ENCODE measurements around the gene GPR68. TPM values are rescaled to one million over a fixed set of nuclear protein-coding genes. Genes with fewer than 3 reads are reported as not detected.

Gene GPR68
- total RNA-seq, 2 experiments from 2014 or later: 0.13 to 0.84 TPM

- H3K4me3 ChIP-seq (ENCODE audit: low read depth, low read length, poor library complexity, severe bottlenecking): no peak overlapping the region
- no TSS peak for BruUV-seq (replicated peaks)
- no peak for DNase-seq (ENCODE audit: low spot score)
- H3K36me3 ChIP-seq (ENCODE audit: insufficient read depth, low read length): peaks cover 12% of the 10 kb centered on the region
- H3K27ac ChIP-seq (ENCODE audit: low read depth, low read length, poor library complexity, severe bottlenecking): no peak overlapping the region
- no peaks in the 10 kb centered on the region for H3K9me2 ChIP-seq (ENCODE audit: insufficient read depth, low read length)
- TF ChIP-seq CTCF (conservative IDR thresholded peaks at IDR 0.05; ENCODE audit: low read length) (no peak), EZH2phosphoT487 (IDR thresholded peaks at IDR 0.05; ENCODE audit: borderline replicate concordance, low read depth, low read length) (no peak)
- peaks cover 12% of the 10 kb centered on the region for H3K9me3 ChIP-seq (ENCODE audit: low read length)
- no peak overlapping the region for H2AFZ ChIP-seq (ENCODE audit: low read length)
- ChIA-PET POLR2A (no interaction called here), CTCF (ENCODE audit: unreplicated experiment) (no interaction called here)
- no peaks in the 10 kb centered on the region for H4K20me1 ChIP-seq (ENCODE audit: insufficient read depth, low read length)
- H3K79me2 ChIP-seq (ENCODE audit: insufficient read depth, low read depth, low read length): no peaks in the 10 kb centered on the region
- no peak overlapping the region for H3K4me2 ChIP-seq (ENCODE audit: low read length)
- H3K4me1 ChIP-seq (ENCODE audit: insufficient read depth, low read length, poor library complexity, severe bottlenecking): peaks cover 9% of the 10 kb centered on the region
- intact Hi-C loops (cut with micrococcal nuclease; ENCODE audit: unreplicated experiment): no loop called here
These were observed 9.8 kb downstream of the GPR68 start for GRCh38 chr14:91234791-91235114.

- no TSS peak for BruUV-seq (replicated peaks)
- ChIA-PET CTCF (ENCODE audit: unreplicated experiment) (no interaction called here), POLR2A (no interaction called here)
- TF ChIP-seq EZH2phosphoT487 (IDR thresholded peaks at IDR 0.05; ENCODE audit: borderline replicate concordance, low read depth, low read length) (no peak), CTCF (conservative IDR thresholded peaks at IDR 0.05; ENCODE audit: low read length) (no peak)
- Histone ChIP-seq H3K9me3 (ENCODE audit: low read length) (peaks cover 12% of the 10 kb centered on the region), H3K9me2 (ENCODE audit: insufficient read depth, low read length) (no peaks in the 10 kb centered on the region), H3K4me1 (ENCODE audit: insufficient read depth, low read length, poor library complexity, severe bottlenecking) (peaks cover 15% of the 10 kb centered on the region), H4K20me1 (ENCODE audit: insufficient read depth, low read length) (no peaks in the 10 kb centered on the region), H2AFZ (ENCODE audit: low read length) (no peak overlapping the region), H3K4me2 (ENCODE audit: low read length) (no peak overlapping the region), H3K4me3 (ENCODE audit: low read depth, low read length, poor library complexity, severe bottlenecking) (no peak overlapping the region), H3K36me3 (ENCODE audit: insufficient read depth, low read length) (peaks cover 12% of the 10 kb centered on the region), H3K27ac (ENCODE audit: low read depth, low read length, poor library complexity, severe bottlenecking) (no peak overlapping the region), H3K79me2 (ENCODE audit: insufficient read depth, low read depth, low read length) (no peaks in the 10 kb centered on the region)
- DNase-seq (ENCODE audit: low spot score): no peak
- intact Hi-C loops (cut with micrococcal nuclease; ENCODE audit: unreplicated experiment): no loop called here
These were observed 10.3 kb downstream of the GPR68 start for GRCh38 chr14:91233936-91234790.

GRCh38 chr14:91232603-91233002 is 11.9 kb downstream of the GPR68 start:
- Histone ChIP-seq H3K4me1 (ENCODE audit: insufficient read depth, low read length, poor library complexity, severe bottlenecking) (peaks cover 31% of the 10 kb centered on the region), H3K79me2 (ENCODE audit: insufficient read depth, low read depth, low read length) (no peaks in the 10 kb centered on the region), H3K9me2 (ENCODE audit: insufficient read depth, low read length) (no peaks in the 10 kb centered on the region), H3K4me3 (ENCODE audit: low read depth, low read length, poor library complexity, severe bottlenecking) (no peak overlapping the region), H3K36me3 (ENCODE audit: insufficient read depth, low read length) (peaks cover 12% of the 10 kb centered on the region), H3K27ac (ENCODE audit: low read depth, low read length, poor library complexity, severe bottlenecking) (no peak overlapping the region), H3K4me2 (ENCODE audit: low read length) (no peak overlapping the region), H3K9me3 (ENCODE audit: low read length) (peaks cover 12% of the 10 kb centered on the region), H4K20me1 (ENCODE audit: insufficient read depth, low read length) (no peaks in the 10 kb centered on the region), H2AFZ (ENCODE audit: low read length) (no peak overlapping the region)
- BruUV-seq (replicated peaks): no TSS peak
- CTCF ChIA-PET (ENCODE audit: unreplicated experiment): no interaction called here
- DNase-seq (ENCODE audit: low spot score): no peak
- TF ChIP-seq CTCF (conservative IDR thresholded peaks at IDR 0.05; ENCODE audit: low read length) (no peak), EZH2phosphoT487 (IDR thresholded peaks at IDR 0.05; ENCODE audit: borderline replicate concordance, low read depth, low read length) (no peak)
- intact Hi-C loops (cut with micrococcal nuclease; ENCODE audit: unreplicated experiment): no loop called here
- POLR2A ChIA-PET: no interaction called here

All from OCI-LY7 (cell line).